ENCODE results near the gene GSPT1. TPM values are rescaled to one million over a fixed set of nuclear protein-coding genes. Genes with fewer than 3 reads are reported as not detected.

GSPT1 gene
- total RNA-seq, 1 donor from 2014 or later, result 86.6 TPM

GRCh38 chr16:11870399-11870798, 45.4 kb downstream of the GSPT1 start:
- intact Hi-C loops (cut with DNase I), result loop anchor here (10.0 kb wide), 1 partner anchor 194 kb away; no protein-coding TSS in a partner anchor
- no peak for DNase-seq (ENCODE audit: low spot score)

GRCh38 chr16:11869353-11870228, 46.2 kb downstream of the GSPT1 start:
- DNase-seq (ENCODE audit: low spot score), result no peak
- intact Hi-C loops (cut with DNase I), result loop anchor here (10.0 kb wide), 1 partner anchor 195 kb away; no protein-coding TSS in a partner anchor

- intact Hi-C loops (cut with DNase I), result no loop called here
- no peak for DNase-seq (ENCODE audit: low spot score)
Measured at GRCh38 chr16:11868412-11868980, 47.3 kb downstream of the GSPT1 start.

DNA sequence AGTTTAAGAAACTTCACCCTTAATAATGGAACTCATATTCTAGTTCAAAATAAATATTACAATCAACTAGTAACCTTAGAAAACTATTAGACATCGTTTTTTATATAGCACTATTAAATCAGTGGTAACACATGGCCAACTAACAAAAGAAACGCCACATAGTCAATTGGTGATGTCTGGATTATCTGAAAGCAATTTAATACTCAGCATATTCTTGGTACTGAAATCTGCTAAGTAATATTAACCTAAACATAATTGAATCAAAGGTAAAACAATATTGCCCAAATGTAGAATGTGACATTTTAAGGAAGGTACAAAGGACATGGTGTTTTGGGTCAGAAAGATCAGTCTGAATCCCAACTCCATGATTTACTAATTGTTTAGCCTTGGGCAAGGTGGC, 53.3 kb downstream of the GSPT1 start:
- intact Hi-C loops (cut with DNase I), result no loop called here
- DNase-seq (ENCODE audit: low spot score), result no peak

- intact Hi-C loops (cut with DNase I), result no loop called here
- no peak for DNase-seq (ENCODE audit: low spot score)
Measured at GRCh38 chr16:11857161-11857560, 58.6 kb downstream of the GSPT1 start.

GRCh38 chr16:11852092-11852809, 63.5 kb downstream of the GSPT1 start:
- DNase-seq (ENCODE audit: low spot score), result no peak
- intact Hi-C loops (cut with DNase I), result no loop called here

DNA sequence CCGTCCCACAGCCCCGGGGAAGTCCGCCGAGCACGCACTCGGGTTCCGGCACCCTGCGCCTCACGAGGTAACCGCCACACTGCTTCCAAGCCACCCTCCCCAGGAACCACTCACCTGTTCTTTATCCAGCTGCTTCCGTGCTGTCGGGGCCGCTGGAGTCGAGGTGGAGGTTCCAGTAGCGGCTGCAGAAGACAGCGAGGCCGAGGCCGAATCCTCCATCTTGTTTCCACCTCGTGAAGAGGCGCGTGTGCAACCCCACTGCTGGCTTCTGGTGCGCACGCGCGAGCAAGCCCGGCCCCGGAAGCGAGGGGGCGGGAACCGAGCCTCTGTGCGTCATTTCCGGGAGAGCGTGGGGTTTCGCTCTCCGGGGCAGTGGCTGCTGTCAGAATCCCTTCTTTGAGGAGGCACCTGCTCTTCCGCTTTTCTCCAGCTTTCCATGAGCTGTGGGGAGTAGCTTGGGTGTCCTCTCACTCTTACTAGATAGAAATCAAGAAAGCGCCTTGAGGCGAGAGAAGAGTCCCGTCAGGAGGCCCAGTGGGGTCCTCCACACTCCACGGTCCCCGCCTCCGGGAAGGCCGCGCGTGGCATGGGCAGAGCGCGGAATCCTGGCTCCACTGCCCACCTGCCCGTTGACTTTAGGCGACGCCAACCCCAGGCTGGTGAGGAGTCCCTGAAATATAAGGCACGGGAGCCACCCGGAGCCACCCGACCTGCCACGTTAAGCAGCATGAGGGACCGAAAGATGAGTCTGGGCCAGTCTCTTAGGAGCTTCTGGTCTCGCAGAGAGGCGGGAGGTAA, 64.3 kb downstream of the GSPT1 start, which contains the start of gene RSL1D1:
Gene RSL1D1 (minus strand): TSS at position 249 of the 798 bp plus-strand sequence. CDS start 30 bp downstream, at position 219.
- intact Hi-C loops (cut with DNase I), result loop anchor here (1.0 kb wide), 2 partner anchors 65 to 108 kb away; no protein-coding TSS in a partner anchor

GRCh38 chr16:11848842-11849241, 66.9 kb downstream of the GSPT1 start:
- intact Hi-C loops (cut with DNase I), result no loop called here
- DNase-seq (ENCODE audit: low spot score), result no peak

More for the DNA sequence above, 64.3 kb downstream of the GSPT1 start, which contains the start of gene RSL1D1:
- DNase-seq (ENCODE audit: low spot score), result peak; percentile 97

DNA sequence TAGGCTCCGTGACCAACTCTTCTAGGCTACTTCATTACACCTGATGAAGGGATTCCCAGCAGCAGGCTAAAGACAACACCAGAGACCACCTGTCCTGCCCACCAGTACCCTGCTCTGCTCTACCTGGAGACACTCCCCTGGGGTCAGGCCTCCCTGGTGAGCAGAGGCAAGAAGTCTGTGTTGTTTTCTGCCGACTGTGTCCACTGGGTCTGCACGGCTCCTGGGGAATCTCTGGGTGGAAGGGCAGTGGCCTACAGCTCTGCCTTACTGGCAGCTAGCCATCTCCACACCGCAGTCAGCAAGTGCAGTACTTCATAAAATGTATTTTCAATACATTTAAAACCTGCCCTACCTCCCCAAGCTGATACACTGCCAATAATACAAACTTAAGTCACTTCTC, 71.3 kb downstream of the GSPT1 start:
- peak; percentile 27 for DNase-seq (ENCODE audit: low spot score)
- intact Hi-C loops (cut with DNase I), result no loop called here

DNA sequence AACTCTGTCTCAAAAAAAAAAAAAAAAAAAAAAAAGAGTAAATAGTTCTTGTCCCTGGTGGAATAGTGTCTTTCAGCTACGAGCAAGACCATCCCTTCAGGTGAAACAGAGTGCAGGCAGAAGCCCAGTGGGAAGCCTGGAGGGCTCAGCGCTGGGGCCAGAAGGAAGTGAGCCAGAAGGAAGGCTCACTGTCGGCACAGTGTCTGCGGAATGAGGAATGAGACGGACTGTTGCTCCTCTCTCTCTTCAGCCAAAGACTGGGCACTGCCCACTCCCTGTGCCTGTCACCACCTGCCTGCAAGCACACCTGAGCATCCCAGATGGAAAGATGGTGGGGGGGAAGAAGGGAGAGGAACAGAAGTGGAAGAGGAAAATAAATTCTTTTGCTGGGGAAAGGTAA, 71.9 kb downstream of the GSPT1 start:
- DNase-seq (ENCODE audit: low spot score), result peak; percentile 14
- intact Hi-C loops (cut with DNase I), result no loop called here

DNA sequence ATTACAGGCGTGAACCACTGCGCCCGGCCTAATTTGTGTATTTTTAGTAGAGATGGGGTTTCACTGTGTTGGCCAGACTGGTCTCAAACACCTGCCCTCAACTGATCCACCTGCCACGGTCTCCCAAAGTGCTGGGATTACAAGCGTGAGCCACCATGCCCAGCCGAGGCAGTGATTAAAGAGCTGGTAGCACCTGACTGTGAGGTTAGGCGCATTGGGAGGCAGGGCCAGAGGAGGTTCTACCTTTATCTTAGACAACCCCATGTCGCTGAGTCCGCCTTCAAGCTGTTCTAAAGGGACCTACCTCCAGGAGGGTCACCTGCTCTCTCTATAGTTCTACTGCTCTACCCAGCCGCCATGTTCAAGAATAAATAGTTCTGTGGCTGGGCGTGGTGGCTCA, 72.5 kb downstream of the GSPT1 start:
- no peak for DNase-seq (ENCODE audit: low spot score)
- intact Hi-C loops (cut with DNase I), result no loop called here

DNA sequence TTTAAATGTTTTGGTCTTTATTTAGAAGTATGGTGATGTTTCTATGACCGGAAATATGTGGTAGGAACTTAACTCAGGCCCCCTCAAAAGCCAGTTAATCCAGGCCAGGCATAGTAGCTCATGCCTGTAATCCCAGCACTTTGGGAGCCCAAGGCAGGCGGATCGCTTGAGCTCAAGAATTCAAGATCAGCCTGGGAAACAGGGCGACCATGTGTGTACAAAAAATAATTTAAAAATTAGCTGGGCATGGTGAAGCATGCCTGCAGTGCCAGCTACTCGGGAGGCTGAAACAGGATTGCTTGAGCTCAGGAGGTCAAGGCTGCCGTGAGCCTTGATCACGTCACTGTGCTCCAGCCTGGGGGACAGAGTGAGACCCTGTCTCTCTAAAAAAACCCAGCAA, 74.7 kb downstream of the GSPT1 start:
- DNase-seq (ENCODE audit: low spot score), result peak; percentile 69
- intact Hi-C loops (cut with DNase I), result no loop called here

GRCh38 chr16:11836650-11837244, 79.0 kb downstream of the GSPT1 start:
- intact Hi-C loops (cut with DNase I), result no loop called here
- DNase-seq (ENCODE audit: low spot score), result peak; percentile 26

GRCh38 chr16:11835891-11836649, 79.7 kb downstream of the GSPT1 start:
- peak; percentile 20 for DNase-seq (ENCODE audit: low spot score)
- intact Hi-C loops (cut with DNase I), result no loop called here

DNA sequence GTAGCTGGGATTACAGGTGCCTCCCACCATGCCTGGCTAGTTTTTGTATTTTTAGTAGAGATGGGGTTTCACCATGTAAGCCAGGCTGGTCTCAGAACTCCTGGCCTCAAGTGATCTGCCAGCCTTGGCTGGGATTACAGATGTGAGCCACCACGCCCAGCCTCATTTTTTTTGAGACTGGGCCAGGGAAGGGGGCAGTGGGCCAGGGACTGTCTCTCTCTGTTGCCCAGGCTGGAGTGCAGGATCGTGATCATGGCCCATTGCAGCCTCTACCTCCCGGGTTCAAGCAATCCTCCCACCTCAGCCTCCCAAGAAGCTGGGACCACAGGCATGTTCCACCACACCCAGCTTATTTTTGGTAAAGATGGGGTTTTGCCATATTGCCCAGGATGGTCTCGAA, 80.4 kb downstream of the GSPT1 start:
- intact Hi-C loops (cut with DNase I), result no loop called here
- DNase-seq (ENCODE audit: low spot score), result no peak

GRCh38 chr16:11833951-11834695, 81.6 kb downstream of the GSPT1 start:
- DNase-seq (ENCODE audit: low spot score), result no peak
- intact Hi-C loops (cut with DNase I), result no loop called here

DNA sequence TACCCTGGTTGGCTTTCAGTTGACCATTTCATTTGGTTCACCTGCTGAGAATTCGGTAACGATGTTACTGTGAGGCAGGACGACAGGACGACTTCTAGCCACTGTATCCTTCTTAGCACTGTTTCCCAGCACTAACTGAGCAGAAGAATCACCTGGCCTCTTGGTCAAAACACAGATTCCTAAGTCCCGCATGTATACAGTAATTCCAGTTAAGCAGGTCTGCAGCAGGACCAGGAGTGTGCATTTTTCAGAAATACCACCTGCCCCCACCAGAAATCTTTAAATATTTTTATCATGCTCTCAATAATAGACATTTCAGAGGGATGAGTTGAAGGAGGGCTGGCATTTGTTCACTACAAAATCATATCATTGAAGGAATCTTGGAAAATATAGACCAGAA, 87.1 kb downstream of the GSPT1 start:
- intact Hi-C loops (cut with DNase I), result no loop called here
- no peak for DNase-seq (ENCODE audit: low spot score)

Data from cardiac septum (tissue), 1 donor.